Vagina (tissue), 2 donors: Measurements from ENCODE around the gene HOXD4.

ENCODE experiments used
- CTCF ChIP-seq, 3 experiments: fragments of 450-650 bp in 2 of 3; fragments of 200-600 bp in 1 of 3; sonication (generic) in 1 of 3; IDR thresholded peaks; one replicate each; pipeline ENCODE4 v1.5.1; 2017 to 2019; ENCODE audit warnings: antibody characterized with exemption in 3 of 3, mild to moderate bottlenecking in 2 of 3, moderate library complexity in 2 of 3
- POLR2AphosphoS5 ChIP-seq, 2 donors: sonication (generic); formaldehyde crosslinking; IDR thresholded peaks; one replicate each; pipeline ENCODE4 v1.9.0; 2017; ENCODE audit warnings: antibody characterized with exemption in 2 of 2, mild to moderate bottlenecking in 2 of 2, low read depth in 1 of 2; ENCODE audit not compliant: insufficient read depth in 1 of 2

- no peak for TF ChIP-seq CTCF (IDR thresholded peaks at IDR 0.05)
- no peak for TF ChIP-seq POLR2AphosphoS5 (IDR thresholded peaks at IDR 0.05; ENCODE audit: insufficient read depth in 1 of 2, low read depth in 1 of 2)
Observed at GRCh38 chr2:176117823-176118371, 33.5 kb upstream of the HOXD4 start.
